ENCODE results near the gene EYA2.
A peak's percentile ranks its signal among the peaks of the same experiment; 100 is the strongest.

EYA2 gene

GRCh38 chr20:47217482-47218446 lies 323.1 kb downstream of the EYA2 start:
- ChIA-PET POLR2A (no interaction called here), CTCF (interaction anchor here (0.5 to 8.2 kb wide), 13 partner anchors 9 to 459 kb away, joined by 3 to 70 read pairs (median 4); no protein-coding TSS in a partner anchor)
- no peak for TF ChIP-seq CTCF (IDR thresholded peaks at IDR 0.05; ENCODE audit: insufficient read depth, low read length, missing control alignments)
- no peak for DNase-seq (ENCODE audit: low read depth, low spot score)
- H3K4me3 ChIP-seq (ENCODE audit: low read depth, low read length): no peak overlapping the region

- peak; percentile 57 for TF ChIP-seq CTCF (IDR thresholded peaks at IDR 0.05; ENCODE audit: insufficient read depth, low read length, missing control alignments)
- ChIA-PET POLR2A (interaction anchor here (0.5 kb wide), 1 partner anchor 324 kb away, joined by 3 read pairs; no protein-coding TSS in a partner anchor), CTCF (interaction anchor here (1.3 to 8.2 kb wide), 6 partner anchors 9 to 163 kb away, joined by 3 to 70 read pairs (median 16); no protein-coding TSS in a partner anchor)
- DNase-seq (ENCODE audit: low read depth, low spot score): no peak
- no peak overlapping the region for H3K4me3 ChIP-seq (ENCODE audit: low read depth, low read length)
These were observed 325.5 kb downstream of the EYA2 start for GRCh38 chr20:47220161-47220582.

GRCh38 chr20:47221036-47221625 lies 326.5 kb downstream of the EYA2 start:
- no peak overlapping the region for H3K4me3 ChIP-seq (ENCODE audit: low read depth, low read length)
- POLR2A ChIA-PET: interaction anchor here (0.5 kb wide), 1 partner anchor 323 kb away, joined by 3 read pairs; no protein-coding TSS in a partner anchor
- CTCF ChIA-PET: interaction anchor here (0.9 to 5.0 kb wide), 6 partner anchors 8 to 162 kb away, joined by 3 to 25 read pairs (median 4); no protein-coding TSS in a partner anchor
- DNase-seq (ENCODE audit: low read depth, low spot score): no peak
- TF ChIP-seq CTCF (IDR thresholded peaks at IDR 0.05; ENCODE audit: insufficient read depth, low read length, missing control alignments): no peak

- DNase-seq (ENCODE audit: low read depth, low spot score): no peak
- CTCF ChIA-PET: interaction anchor here (1.1 to 5.0 kb wide), 6 partner anchors 10 to 161 kb away, joined by 3 to 25 read pairs (median 4); no protein-coding TSS in a partner anchor
- no peak overlapping the region for H3K4me3 ChIP-seq (ENCODE audit: low read depth, low read length)
- no peak for TF ChIP-seq CTCF (IDR thresholded peaks at IDR 0.05; ENCODE audit: insufficient read depth, low read length, missing control alignments)
- POLR2A ChIA-PET: no interaction called here
These were observed 328.0 kb downstream of the EYA2 start for GRCh38 chr20:47222468-47223119.

- ChIA-PET CTCF (interaction anchor here (0.5 to 5.0 kb wide), 6 partner anchors 10 to 159 kb away, joined by 3 to 25 read pairs (median 4); no protein-coding TSS in a partner anchor), POLR2A (no interaction called here)
- TF ChIP-seq CTCF (IDR thresholded peaks at IDR 0.05; ENCODE audit: insufficient read depth, low read length, missing control alignments): no peak
- DNase-seq (ENCODE audit: low read depth, low spot score): no peak
- no peak overlapping the region for H3K4me3 ChIP-seq (ENCODE audit: low read depth, low read length)
These were observed 329.3 kb downstream of the EYA2 start for GRCh38 chr20:47223896-47224295.

All from AG04449 (cell line).